ENCODE data around the gene TCF23.

TCF23 gene

DNA sequence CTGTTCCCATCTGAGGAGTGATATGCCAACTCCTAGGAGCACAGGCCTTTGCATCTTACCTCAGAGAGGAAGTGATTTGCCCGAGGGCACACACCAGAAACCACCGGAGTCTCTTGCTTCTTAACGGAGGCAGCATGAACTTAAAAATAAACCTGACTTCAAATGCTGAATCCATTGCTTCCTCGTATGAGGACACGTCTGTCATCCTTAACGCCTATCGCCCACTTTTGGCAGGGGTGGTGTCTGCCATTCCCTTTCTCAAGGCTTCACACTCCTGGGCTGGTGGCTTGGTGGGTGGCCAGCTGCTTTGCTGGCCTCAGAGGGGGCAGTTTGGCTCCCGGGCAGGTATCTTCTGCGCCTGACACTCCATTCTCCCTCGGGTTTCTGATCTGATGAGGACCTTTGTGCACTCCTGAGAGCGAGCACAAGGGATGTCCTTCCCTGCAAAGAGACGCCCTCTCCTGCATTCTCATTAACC lies 13.3 kb upstream of the TCF23 start:
- no peak overlapping the region for H3K4me3 ChIP-seq (ENCODE audit: low read length)
- no peak for TF ChIP-seq ZNF274 (IDR thresholded peaks at IDR 0.05; ENCODE audit: low read depth, low read length)

DNA sequence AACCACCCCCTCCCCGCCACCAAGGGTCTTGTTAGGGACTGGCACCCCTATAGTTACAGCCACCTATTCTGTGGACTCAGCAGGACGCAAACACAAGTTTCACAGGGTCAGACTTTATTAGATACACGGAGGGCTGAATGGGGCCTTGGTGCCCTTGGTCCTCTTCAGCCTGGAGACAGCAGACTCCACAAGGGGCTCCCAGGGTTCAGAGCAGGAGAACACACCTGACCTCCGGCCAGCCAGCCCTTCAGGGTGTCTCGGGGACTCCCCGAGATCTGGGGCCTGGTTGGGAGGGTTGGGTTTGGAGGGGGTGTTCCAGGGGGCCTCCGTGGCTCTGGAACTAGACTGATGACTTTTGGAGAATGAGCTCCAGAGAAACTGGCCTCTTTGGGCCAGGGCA lies 12.1 kb upstream of the TCF23 start:
- no peak overlapping the region for H3K4me3 ChIP-seq (ENCODE audit: low read length)
- TF ChIP-seq ZNF274 (IDR thresholded peaks at IDR 0.05; ENCODE audit: low read depth, low read length) = no peak

DNA sequence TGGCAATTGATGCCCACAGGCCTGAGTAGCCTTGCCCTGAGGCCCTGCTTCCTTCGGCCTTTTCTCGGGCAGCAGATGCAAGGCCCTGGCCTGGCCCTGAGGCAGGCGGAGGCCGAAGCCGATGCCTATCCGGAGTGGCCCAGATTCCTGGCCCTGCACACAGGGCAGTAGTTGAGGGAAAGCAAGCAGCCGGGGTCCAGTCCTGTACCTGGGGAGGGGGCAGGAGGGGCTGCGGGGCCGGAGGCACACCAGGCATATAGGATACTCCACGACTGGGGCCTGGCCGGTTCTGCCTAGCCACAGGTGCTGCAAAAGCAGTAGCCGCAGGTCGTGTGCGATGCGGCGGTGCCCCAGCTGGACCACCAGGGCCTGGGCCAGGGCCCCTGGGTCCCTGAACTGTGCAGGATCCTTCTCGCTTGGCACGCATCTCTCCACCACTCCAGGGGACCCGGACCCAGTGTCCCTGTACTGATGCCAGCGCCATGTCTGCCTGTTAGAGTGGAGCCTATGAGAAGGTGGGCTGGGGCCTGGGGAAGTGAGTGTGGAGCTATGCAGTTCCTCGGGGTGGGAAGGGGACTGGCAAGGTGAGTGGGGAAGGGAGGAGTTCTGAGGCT lies 11.4 kb upstream of the TCF23 start:
- H3K4me3 ChIP-seq (ENCODE audit: low read length) = no peak overlapping the region
- no peak for TF ChIP-seq ZNF274 (IDR thresholded peaks at IDR 0.05; ENCODE audit: low read depth, low read length)

DNA sequence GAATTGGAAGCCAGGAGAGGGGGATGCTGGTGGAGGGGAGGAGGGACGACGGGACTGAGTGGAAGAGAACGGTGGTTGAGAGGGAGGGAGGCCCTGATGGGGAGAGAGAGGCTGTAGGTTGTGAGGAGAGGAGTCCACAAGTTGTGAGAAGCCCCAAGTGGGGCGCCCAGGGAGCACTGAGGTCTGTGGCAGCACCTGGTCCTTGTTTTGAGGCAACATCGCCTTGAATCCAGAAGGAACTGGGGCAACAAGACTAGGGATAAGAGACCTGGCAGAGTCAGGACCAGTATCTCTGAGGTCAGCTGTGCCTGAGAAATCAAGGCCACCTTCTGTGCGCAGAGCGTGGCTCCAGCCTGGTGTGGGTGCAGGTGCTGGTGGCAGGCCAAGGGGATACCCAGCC lies 10.7 kb upstream of the TCF23 start:
- H3K4me3 ChIP-seq (ENCODE audit: low read length) = no peak overlapping the region
- no peak for TF ChIP-seq ZNF274 (IDR thresholded peaks at IDR 0.05; ENCODE audit: low read depth, low read length)

DNA sequence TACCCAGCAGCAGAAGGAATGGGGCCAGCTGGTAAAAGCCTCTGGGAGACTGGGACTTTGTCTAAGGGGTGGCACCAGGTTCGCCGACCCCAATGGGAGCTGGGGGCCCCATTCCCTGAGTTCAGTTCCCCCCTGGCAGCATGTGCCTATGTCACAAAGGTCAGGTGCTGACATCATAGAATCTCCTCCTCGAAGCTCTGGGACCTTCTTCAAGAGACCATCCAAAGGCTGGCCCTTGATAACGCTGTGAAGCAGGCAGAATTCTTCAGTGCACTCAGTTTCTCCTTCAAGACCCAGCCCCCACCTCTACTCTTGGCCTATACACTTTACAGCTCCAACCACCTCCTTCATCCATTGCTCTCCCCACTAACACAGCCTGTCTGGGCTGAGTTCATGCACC lies 9.5 kb upstream of the TCF23 start, which contains the start of gene PRR30:
PRR30 (minus strand) TSS at position 101 of the 400 bp plus-strand sequence. CDS start 1,081 bp downstream, outside the sequence.
- no peak for TF ChIP-seq ZNF274 (IDR thresholded peaks at IDR 0.05; ENCODE audit: low read depth, low read length)

DNA sequence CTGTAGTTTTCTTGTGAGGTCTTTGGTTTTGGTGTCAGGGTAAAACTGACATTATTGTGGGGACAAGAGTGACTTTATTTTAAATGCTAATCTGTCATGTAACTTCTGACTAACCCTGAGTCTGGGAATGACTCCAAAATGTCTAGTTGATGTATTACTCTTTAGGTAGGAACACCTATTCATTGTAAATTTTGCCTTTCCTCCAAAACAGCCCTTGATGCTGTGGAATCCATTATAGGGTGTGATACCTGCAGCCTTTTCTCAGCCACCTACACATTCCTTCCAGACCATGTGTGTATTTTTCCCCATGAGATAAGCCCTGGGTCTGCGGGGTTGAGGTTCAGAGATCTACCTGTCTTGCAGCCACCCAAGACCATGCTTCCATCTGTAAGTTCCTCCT lies 5.5 kb upstream of the TCF23 start:
- no peak overlapping the region for H3K4me3 ChIP-seq (ENCODE audit: low read length)
- TF ChIP-seq ZNF274 (IDR thresholded peaks at IDR 0.05; ENCODE audit: low read depth, low read length) = no peak

More for the DNA sequence above, 9.5 kb upstream of the TCF23 start, which contains the start of gene PRR30:
- no peak within 1 kb of the TSS for H3K4me3 ChIP-seq (ENCODE audit: low read length)

DNA sequence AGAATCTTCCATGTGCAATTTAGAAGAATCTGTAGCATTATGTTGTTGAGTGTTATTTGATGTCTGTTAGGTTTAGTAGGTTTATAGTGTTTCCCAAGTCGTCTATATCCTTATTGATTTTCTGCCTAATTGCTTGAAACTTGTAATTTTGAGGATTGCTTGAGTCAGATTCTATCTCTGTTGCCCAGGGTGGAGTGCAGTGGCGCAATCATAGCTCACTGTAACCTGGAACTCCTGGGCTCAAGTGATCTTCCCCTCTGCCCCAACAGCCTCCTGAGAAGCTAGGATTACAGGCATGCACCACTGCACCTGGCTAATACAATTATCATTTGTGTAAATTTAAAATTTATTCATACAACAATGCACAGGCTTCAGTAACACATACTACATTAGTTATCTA lies 3.1 kb upstream of the TCF23 start:
- no peak overlapping the region for H3K4me3 ChIP-seq (ENCODE audit: low read length)
- no peak for TF ChIP-seq ZNF274 (IDR thresholded peaks at IDR 0.05; ENCODE audit: low read depth, low read length)

DNA sequence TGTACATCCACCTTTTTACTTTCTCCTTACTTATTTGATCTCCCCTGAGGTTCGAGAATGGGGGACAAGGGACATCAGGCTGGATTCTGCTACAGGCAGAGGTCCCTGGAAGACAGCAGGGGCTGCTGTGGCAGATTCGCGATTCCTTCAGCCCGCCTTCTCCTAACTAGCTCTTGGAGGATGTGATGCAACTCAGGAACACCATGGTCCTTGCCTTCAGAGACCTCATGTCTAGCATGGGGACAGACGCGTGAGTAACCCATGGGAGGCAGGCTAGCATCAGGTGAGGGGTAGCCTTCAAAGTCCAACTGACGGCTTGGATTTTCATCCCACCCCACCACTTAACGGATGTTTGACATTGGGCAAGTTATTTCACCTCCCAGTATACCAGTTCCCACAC lies 869 bp upstream of the TCF23 start:
- no peak overlapping the region for H3K4me3 ChIP-seq (ENCODE audit: low read length)
- TF ChIP-seq ZNF274 (IDR thresholded peaks at IDR 0.05; ENCODE audit: low read depth, low read length) = no peak

DNA sequence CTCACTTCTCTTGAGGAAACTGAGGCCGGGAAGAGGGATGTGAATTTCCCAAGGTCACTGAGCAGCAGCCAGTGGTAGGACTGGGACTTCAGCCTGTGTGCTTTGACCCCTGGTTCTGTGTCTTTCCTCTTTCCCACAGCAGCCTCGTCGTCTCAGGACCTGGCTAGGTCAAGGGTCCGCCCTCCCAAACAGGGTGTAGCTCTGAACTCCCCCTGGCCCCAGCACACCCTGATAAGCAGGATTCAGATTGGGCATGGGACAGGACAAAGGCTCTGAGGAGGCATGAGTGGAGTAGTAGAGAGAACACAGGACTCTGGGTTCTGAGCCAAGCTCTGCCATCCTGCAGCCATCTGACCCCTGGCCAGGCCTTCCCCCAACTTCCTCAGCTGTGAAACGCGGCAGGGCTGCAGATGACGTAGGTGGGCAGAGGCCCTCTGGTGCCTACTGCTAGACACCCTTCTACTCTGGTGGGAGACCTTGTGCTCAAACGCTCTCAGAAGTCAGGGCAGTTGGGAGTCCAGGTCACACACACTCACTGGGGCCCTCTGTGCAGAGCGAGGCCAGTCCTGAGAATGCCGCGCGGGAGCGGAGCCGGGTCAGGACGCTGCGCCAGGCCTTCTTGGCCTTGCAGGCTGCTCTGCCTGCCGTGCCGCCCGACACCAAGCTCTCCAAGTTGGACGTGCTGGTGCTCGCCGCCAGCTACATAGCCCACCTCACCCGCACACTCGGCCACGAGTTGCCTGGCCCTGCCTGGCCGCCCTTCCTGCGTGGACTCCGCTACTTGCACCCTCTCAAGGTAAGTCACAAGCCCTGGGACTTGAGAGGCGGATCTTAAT lies 984 bp downstream of the TCF23 start:
- no peak for TF ChIP-seq ZNF274 (IDR thresholded peaks at IDR 0.05; ENCODE audit: low read depth, low read length)

DNA sequence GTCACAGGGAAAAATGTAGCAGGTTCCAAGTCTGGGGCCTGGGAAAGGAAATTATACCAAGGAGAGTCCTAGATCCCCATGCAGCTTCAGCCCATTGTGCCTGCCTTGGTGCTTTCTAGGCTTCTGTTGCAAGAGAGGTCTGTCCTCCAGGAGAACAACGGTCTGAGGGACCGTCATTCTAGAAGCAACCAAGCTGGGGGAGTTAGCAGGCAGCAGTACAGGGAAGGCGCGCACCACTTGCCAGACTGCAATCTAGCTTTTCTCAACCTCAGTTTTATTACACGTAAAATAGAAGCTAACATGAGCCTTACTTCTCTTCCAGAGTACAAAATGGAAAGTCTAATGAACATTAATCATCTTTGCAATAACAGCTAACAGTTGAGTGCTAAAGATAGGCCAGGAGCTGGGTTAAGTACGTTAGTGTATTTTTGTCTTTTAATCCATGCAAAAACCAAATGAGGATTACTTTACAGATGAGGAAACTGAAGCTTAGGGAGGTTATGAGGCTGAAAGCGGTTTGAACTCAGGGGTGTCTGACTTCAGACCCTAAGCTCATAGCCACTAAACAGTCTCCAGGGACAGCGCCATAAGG lies 1.9 kb downstream of the TCF23 start:
- H3K4me3 ChIP-seq (ENCODE audit: low read length) = no peak overlapping the region
- no peak for TF ChIP-seq ZNF274 (IDR thresholded peaks at IDR 0.05; ENCODE audit: low read depth, low read length)

More for the DNA sequence above, 984 bp downstream of the TCF23 start:
- H3K4me3 ChIP-seq (ENCODE audit: low read length) = no peak overlapping the region

DNA sequence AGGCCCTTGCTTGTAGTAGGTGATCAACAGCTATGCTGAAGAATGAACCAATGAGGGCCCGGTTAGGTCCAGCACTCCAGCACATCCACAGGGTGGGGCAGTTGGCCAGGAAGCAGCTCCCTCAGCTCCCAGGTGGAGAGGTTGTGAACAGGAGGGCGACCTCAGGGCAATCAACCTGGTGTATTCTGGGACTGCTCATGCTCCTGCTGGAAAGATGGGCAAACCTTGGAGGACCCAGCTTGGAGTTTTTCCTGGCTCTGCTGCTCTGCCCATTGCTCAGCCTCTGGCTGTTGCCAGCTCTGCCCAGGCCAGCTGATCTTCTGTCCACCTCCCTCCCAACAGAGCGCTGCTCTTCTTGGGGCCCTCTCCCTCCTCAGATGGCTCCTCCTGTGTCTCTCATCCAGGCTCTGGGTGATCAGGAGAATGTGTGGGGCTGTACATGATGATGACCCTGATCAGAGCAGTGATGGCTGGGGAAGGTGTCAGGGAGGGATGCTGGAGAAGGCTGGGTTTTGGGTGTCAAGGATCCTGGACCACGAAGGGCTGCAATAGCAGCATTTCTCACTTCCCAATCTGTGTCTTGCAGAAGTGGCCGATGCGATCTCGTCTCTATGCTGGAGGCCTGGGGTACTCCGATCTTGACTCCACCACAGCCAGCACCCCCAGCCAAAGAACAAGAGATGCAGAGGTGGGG lies 3.4 kb downstream of the TCF23 start:
- no peak for TF ChIP-seq ZNF274 (IDR thresholded peaks at IDR 0.05; ENCODE audit: low read depth, low read length)
- no peak overlapping the region for H3K4me3 ChIP-seq (ENCODE audit: low read length)

DNA sequence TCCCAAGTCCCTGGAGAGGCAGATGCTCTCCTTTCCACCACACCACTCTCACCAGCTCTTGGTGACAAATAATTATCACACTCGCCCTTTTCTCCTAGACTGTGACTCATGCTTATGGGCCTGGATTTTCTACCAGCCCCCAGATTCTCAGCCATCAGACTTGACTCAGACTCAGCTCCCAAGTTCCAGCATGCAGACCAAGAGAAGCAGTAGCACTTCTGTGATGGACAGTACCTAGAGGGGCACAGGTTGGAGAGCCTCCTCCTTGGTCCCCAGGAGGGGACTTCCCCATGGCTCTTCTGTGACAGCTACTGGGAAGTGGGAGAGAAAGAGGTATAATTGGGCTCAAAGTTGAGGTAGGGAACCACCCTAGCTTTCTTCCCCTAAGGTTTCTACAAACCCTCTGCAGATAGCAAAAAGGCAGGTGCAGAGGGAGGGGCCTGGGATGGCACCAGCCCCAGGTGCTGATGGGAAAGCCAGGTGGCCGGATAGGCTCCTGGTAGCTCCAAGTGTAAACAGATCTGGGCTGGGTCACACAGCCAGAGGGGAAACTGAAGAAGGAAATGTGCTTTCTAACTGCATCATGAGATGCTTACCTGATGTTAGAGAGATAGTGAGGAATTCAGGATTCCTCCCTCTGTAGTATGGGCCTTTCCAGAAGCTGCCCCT lies 4.1 kb downstream of the TCF23 start:
- no peak for TF ChIP-seq ZNF274 (IDR thresholded peaks at IDR 0.05; ENCODE audit: low read depth, low read length)
- no peak overlapping the region for H3K4me3 ChIP-seq (ENCODE audit: low read length)

DNA sequence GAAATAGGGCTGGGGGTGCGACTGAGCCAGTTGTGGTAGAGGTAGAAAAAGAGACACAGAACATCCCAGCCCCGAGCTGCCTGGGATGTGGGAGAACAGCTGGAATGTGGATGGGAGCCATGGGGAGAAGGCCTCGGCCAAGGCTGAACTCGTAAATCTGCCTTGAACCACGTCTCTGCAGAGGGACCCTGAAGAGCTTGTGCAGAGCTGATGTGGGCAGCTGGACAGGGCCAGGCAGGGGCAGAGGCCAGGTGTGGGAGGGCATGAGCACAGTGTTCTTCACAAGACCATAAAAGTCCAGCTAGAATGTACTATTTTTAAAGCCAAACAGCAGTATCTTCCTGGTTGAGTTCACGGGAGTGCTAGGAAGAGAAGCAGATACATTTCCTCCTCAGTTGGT lies 5.7 kb downstream of the TCF23 start:
- TF ChIP-seq ZNF274 (IDR thresholded peaks at IDR 0.05; ENCODE audit: low read depth, low read length) = no peak
- no peak overlapping the region for H3K4me3 ChIP-seq (ENCODE audit: low read length)

DNA sequence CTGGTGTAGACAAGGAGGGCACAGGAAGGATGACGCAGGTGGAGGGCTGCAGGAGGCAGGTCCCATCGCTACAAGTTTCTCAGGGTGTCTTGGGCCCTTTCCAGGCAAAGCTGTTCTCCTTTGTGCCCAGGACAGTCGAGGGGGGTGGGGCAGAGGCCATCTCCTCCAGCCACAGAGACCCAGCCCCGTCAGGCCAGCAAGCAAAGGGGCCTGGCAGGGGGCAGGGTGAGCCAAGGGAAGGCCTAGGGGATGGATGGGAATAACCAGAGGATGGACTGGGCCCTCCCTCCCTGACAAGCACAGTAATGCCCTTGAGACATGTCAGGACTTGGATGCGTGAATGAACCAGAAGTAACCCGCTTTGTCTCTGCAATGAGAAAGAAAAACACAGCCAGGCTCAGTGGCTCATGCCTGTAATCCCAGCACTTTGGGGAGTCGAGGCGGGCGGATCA lies 6.3 kb downstream of the TCF23 start:
- TF ChIP-seq ZNF274 (IDR thresholded peaks at IDR 0.05; ENCODE audit: low read depth, low read length) = no peak
- no peak overlapping the region for H3K4me3 ChIP-seq (ENCODE audit: low read length)
